ENCODE measurements around the gene FMC1.

FMC1 gene

DNA sequence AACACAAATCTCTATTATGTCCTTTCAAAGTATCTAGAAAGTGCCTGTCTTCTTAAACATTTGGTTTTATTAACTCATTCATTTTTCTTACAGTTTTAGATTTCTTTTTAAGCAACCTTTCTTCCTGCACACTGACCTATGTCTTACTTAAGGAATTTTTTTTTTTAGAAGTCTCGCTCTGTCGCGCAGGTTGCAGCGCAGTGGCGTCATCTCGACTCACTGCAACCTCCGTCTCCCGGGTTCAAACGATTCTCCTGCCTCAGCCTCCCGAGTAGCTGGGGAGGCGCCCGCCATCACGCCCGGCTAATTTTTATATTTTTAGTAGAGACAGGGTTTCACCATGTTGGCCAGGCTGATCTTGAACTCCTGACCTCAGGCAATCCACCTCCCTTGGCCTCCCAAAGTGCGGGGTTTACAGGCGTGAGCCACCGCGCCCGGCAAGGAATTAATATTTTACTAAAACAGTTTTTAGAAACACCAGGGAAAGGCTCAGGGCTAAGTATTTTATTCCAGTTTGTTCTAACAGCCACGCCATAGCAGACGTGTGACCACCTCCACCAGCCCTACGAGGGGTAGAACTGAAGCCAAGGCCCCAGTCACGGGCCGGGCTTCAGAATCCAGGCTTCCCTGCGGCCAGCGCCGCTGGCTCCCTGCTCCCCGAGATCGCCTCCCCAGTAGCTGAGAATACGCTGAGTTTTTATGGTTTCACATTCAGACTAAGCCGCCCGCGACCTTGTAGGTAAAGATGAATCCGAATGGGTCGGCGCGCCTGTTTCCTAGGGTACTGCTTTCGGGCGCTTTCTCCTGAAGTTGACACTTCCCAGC, 17.6 kb downstream of the FMC1 start:
- peak overlapping the region in 1 of 2 experiments; percentile 19 for H3K14ac ChIP-seq (ENCODE audit: low read length in 2 of 2)
- H3K4ac ChIP-seq (ENCODE audit: low read depth in 1 of 2, low read length in 2 of 2): peak overlapping the region in 1 of 2 experiments; percentile 19
- H3K9ac ChIP-seq (ENCODE audit: low read length): peak overlapping the region; percentile 98
- H2BK5ac ChIP-seq (ENCODE audit: low read depth, low read length, poor library complexity, severe bottlenecking): peak overlapping the region; percentile 3
- peaks cover 3 to 12% of the 10 kb centered on the region in 2 experiments for H3K36me3 ChIP-seq (ENCODE audit: control insufficient read depth in 1 of 2, insufficient read depth in 2 of 2, low read depth in 1 of 2, low read length in 2 of 2)
- peak overlapping the region in 1 of 2 experiments; percentile 9 for H3K23ac ChIP-seq (ENCODE audit: low read length in 2 of 2)
- H3K79me1 ChIP-seq (replicated peaks; ENCODE audit: low read length, poor library complexity, severe bottlenecking): peaks cover 4% of the 10 kb centered on the region
- peak overlapping the region; percentile 82 to 98 for H3K4me3 ChIP-seq (ENCODE audit: insufficient read depth in 1 of 2, low read depth in 1 of 2, low read length in 2 of 2)
- peak overlapping the region; percentile 27 for H4K8ac ChIP-seq (ENCODE audit: low read length)
- H2BK12ac ChIP-seq (ENCODE audit: low read length in 2 of 2): no peak overlapping the region
- H2AFZ ChIP-seq (ENCODE audit: low read depth, low read length): no peak overlapping the region
- H3K9me3 ChIP-seq (ENCODE audit: control insufficient read depth, low read length): no peaks in the 10 kb centered on the region
- H2BK15ac ChIP-seq (ENCODE audit: low read depth, poor library complexity, severe bottlenecking): peak overlapping the region; percentile 74
- H4K91ac ChIP-seq (ENCODE audit: low read length): no peak overlapping the region
- H3K27ac ChIP-seq (ENCODE audit: low read length, poor library complexity, severe bottlenecking): peak overlapping the region; percentile 100
- peak overlapping the region; percentile 77 for H3K4me2 ChIP-seq (ENCODE audit: low read length, poor library complexity, severe bottlenecking)
- H3K27me3 ChIP-seq (ENCODE audit: control insufficient read depth in 1 of 2, insufficient read depth in 1 of 2, low read length in 2 of 2): no peaks in the 10 kb centered on the region
- no peak overlapping the region for H2AK5ac ChIP-seq (ENCODE audit: low read length, severe bottlenecking)
- peak; percentile 48 for DNase-seq
- H3K4me1 ChIP-seq (ENCODE audit: control insufficient read depth, insufficient read depth, low read depth, low read length): peaks cover 3% of the 10 kb centered on the region
- 7% methylated on average over 34 of the region's 39 CpGs for WGBS
- H2BK120ac ChIP-seq (ENCODE audit: low read depth, low read length): no peak overlapping the region
- peak overlapping the region; percentile 92 to 97 for H3K18ac ChIP-seq (ENCODE audit: low read depth in 1 of 2, low read length in 2 of 2)

DNA sequence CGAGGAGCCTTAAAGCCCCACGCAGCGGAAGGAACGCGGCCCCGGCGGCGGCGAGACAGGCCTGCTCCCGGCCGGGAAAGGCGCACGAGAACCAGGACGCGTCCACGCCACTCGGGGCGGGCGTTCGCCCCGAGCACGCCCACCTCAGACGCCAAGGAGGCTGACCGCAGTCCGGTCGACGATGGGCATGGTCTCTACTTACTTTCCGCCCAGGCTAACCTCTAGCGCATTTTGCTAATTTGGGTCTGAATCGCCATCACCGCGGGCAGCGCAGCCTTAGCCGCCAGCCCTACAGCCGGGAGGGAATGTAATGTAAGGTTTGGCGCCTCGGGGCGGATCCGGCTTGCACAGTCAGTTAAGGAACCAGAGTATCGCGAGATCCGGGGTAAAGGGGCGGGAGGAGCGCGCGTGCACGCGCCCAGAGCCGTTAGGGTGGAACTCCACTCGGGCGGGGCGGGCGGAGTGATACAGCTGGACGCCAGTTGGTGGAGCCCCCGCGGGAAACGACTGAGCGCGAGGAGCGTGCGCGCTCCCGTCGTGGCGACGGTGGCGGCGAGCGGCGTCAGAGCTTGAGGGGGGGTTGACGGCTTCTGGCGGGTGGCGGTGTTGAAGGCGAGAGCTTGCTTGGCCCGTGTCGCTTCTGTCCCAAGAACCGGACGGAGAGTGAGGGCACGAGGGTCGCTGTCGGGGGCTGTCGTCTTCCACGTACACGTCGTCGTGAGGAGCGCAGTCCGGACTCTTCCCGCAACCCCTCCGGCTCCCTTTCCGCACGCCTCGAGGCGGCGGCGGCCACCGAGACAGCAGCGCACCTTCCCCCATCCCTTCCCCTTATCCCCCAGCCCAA, 18.5 kb downstream of the FMC1 start, which contains the start of gene LUC7L2:
Gene LUC7L2 (plus strand): TSS at position 529 of the 844 bp plus-strand sequence. CDS start 368 bp downstream, outside the sequence.
- H3K27ac ChIP-seq (ENCODE audit: low read length, poor library complexity, severe bottlenecking): peak within 1 kb of the TSS; percentile 100

DNA sequence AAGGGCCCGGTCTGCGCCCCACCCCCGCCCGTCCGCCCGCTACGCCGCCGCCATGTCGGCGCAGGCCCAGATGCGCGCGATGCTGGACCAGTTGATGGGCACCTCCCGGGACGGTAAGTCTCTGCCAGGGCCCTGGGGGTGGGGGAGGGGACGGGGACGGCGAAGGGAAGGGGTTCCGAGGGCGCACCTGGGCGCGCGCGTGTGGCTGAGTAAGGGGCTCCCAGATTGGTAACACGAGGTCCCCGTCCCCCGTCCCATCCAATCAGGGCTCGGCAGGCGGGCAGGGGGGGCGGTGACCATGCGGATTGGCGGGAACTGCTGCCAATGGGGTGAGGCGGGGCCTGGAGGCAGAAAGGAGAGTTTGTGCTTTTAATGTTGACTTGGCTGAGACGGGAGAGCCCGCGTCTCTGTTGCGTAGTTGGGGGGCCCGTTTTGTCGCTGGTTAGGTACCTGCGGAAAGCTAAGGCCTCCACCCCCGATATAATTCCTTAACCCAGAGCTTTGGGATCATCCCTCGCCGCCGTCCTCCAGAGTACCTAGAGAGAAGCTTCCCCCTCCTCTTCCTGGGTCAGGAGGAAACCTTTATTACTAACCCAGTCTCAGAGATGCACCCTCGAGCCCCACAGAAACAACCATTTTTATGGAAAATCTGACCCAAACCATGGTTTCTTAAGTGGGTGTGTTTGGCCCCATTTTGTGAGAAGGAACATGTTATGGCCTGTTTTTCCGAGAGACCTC, 19.2 kb downstream of the FMC1 start:
- Histone ChIP-seq H3K18ac (ENCODE audit: low read depth in 1 of 2, low read length in 2 of 2) (peak overlapping the region; percentile 98 to 100), H3K4ac (ENCODE audit: low read depth in 1 of 2, low read length in 2 of 2) (peak overlapping the region; percentile 97 to 100)
- WGBS: under 1% methylated on average over 35 of the region's 47 CpGs

More for the DNA sequence above, 18.5 kb downstream of the FMC1 start, which contains the start of gene LUC7L2:
- Histone ChIP-seq H2AK5ac (ENCODE audit: low read length, severe bottlenecking) (peak within 1 kb of the TSS; percentile 100), H2BK120ac (ENCODE audit: low read depth, low read length) (peak within 1 kb of the TSS; percentile 99), H3K9ac (ENCODE audit: low read length) (peak within 1 kb of the TSS; percentile 98), H3K18ac (ENCODE audit: low read depth in 1 of 2, low read length in 2 of 2) (peak within 1 kb of the TSS; percentile 98 to 100), H4K91ac (ENCODE audit: low read length) (peak within 1 kb of the TSS; percentile 99), H3K14ac (ENCODE audit: low read length in 2 of 2) (peak within 1 kb of the TSS; percentile 96 to 100), H3K23ac (ENCODE audit: low read length in 2 of 2) (peak within 1 kb of the TSS; percentile 12 to 97), H2BK15ac (ENCODE audit: low read depth, poor library complexity, severe bottlenecking) (peak within 1 kb of the TSS; percentile 99), H3K9me3 (ENCODE audit: control insufficient read depth, low read length) (no peaks in the 10 kb centered on the region), H3K79me1 (replicated peaks; ENCODE audit: low read length, poor library complexity, severe bottlenecking) (peaks cover 2% of the 10 kb centered on the region), H3K27me3 (ENCODE audit: control insufficient read depth in 1 of 2, insufficient read depth in 1 of 2, low read length in 2 of 2) (no peaks in the 10 kb centered on the region), H3K4ac (ENCODE audit: low read depth in 1 of 2, low read length in 2 of 2) (peak within 1 kb of the TSS; percentile 97 to 100), H3K4me1 (ENCODE audit: control insufficient read depth, insufficient read depth, low read depth, low read length) (peaks cover 3% of the 10 kb centered on the region), H4K8ac (ENCODE audit: low read length) (peak within 1 kb of the TSS; percentile 99), H3K36me3 (ENCODE audit: control insufficient read depth in 1 of 2, insufficient read depth in 2 of 2, low read depth in 1 of 2, low read length in 2 of 2) (peaks cover 3 to 17% of the 10 kb centered on the region in 2 experiments), H2BK5ac (ENCODE audit: low read depth, low read length, poor library complexity, severe bottlenecking) (peak within 1 kb of the TSS; percentile 97), H2BK12ac (ENCODE audit: low read length in 2 of 2) (peak within 1 kb of the TSS in 1 of 2 experiments; percentile 96), H3K4me2 (ENCODE audit: low read length, poor library complexity, severe bottlenecking) (peak within 1 kb of the TSS; percentile 77), H2AFZ (ENCODE audit: low read depth, low read length) (peak within 1 kb of the TSS; percentile 98), H3K4me3 (ENCODE audit: insufficient read depth in 1 of 2, low read depth in 1 of 2, low read length in 2 of 2) (peak within 1 kb of the TSS; percentile 98 to 100)
- under 1% methylated on average over 64 of the region's 98 CpGs for WGBS
- DNase-seq: peak; percentile 99

More for the DNA sequence above, 19.2 kb downstream of the FMC1 start:
- peak; percentile 95 for DNase-seq
- Histone ChIP-seq H3K4me1 (ENCODE audit: control insufficient read depth, insufficient read depth, low read depth, low read length) (peaks cover 3% of the 10 kb centered on the region), H2BK15ac (ENCODE audit: low read depth, poor library complexity, severe bottlenecking) (peak overlapping the region; percentile 90), H3K4me2 (ENCODE audit: low read length, poor library complexity, severe bottlenecking) (peak overlapping the region; percentile 59), H4K8ac (ENCODE audit: low read length) (peak overlapping the region; percentile 99), H2BK5ac (ENCODE audit: low read depth, low read length, poor library complexity, severe bottlenecking) (peak overlapping the region; percentile 97), H2AFZ (ENCODE audit: low read depth, low read length) (no peak overlapping the region), H3K4me3 (ENCODE audit: insufficient read depth in 1 of 2, low read depth in 1 of 2, low read length in 2 of 2) (peak overlapping the region; percentile 98 to 100), H3K27ac (ENCODE audit: low read length, poor library complexity, severe bottlenecking) (peak overlapping the region; percentile 100), H3K9ac (ENCODE audit: low read length) (peak overlapping the region; percentile 98), H2AK5ac (ENCODE audit: low read length, severe bottlenecking) (no peak overlapping the region), H3K9me3 (ENCODE audit: control insufficient read depth, low read length) (no peaks in the 10 kb centered on the region), H3K36me3 (ENCODE audit: control insufficient read depth in 1 of 2, insufficient read depth in 2 of 2, low read depth in 1 of 2, low read length in 2 of 2) (peaks cover 3 to 19% of the 10 kb centered on the region in 2 experiments), H4K91ac (ENCODE audit: low read length) (peak overlapping the region; percentile 99), H3K79me1 (replicated peaks; ENCODE audit: low read length, poor library complexity, severe bottlenecking) (peaks cover 2% of the 10 kb centered on the region), H2BK120ac (ENCODE audit: low read depth, low read length) (peak overlapping the region; percentile 99), H3K23ac (ENCODE audit: low read length in 2 of 2) (peak overlapping the region in 1 of 2 experiments; percentile 12), H3K14ac (ENCODE audit: low read length in 2 of 2) (peak overlapping the region; percentile 96 to 100), H3K27me3 (ENCODE audit: control insufficient read depth in 1 of 2, insufficient read depth in 1 of 2, low read length in 2 of 2) (no peaks in the 10 kb centered on the region), H2BK12ac (ENCODE audit: low read length in 2 of 2) (no peak overlapping the region)

Measured in mesenchymal stem cell (in vitro differentiated cells and primary cell).